IPS-18a (cell line): ENCODE measurements around the gene CDH23.

Experiments used
- H3K27ac ChIP-seq: one replicate; pipeline ENCODE4 v1.5.1; 2013; ENCODE audit warnings: low read length
- H3K27me3 ChIP-seq: one replicate; pipeline ENCODE4 v1.6.1; 2013; ENCODE audit warnings: mild to moderate bottlenecking, low read length; ENCODE audit not compliant: control insufficient read depth, insufficient read depth
- H3K36me3 ChIP-seq: one replicate; pipeline ENCODE4 v1.6.1; 2013; ENCODE audit warnings: low read depth, low read length; ENCODE audit not compliant: control insufficient read depth
- H3K4me1 ChIP-seq: one replicate; pipeline ENCODE4 v1.6.1; 2013; ENCODE audit warnings: low read depth, low read length; ENCODE audit not compliant: control insufficient read depth
- H3K4me3 ChIP-seq: one replicate; pipeline ENCODE4 v1.5.1; 2013; ENCODE audit warnings: low read length
- H3K9ac ChIP-seq: one replicate; pipeline ENCODE4 v1.6.1; 2013; ENCODE audit warnings: mild to moderate bottlenecking, low read length, moderate library complexity
- H3K9me3 ChIP-seq: one replicate; pipeline ENCODE4 v1.6.1; 2013; ENCODE audit warnings: low read depth, low read length; ENCODE audit not compliant: control insufficient read depth

Gene CDH23

GRCh38 chr10:71579668-71580067 lies 182.9 kb downstream of the CDH23 start:
- Histone ChIP-seq H3K9ac (no peak overlapping the region), H3K27me3 (no peaks in the 10 kb centered on the region), H3K4me1 (peaks cover 20% of the 10 kb centered on the region), H3K9me3 (no peaks in the 10 kb centered on the region), H3K36me3 (no peaks in the 10 kb centered on the region), H3K27ac (no peak overlapping the region), H3K4me3 (no peak overlapping the region)

GRCh38 chr10:71580415-71580814 lies 183.7 kb downstream of the CDH23 start:
- Histone ChIP-seq H3K4me1 (peaks cover 17% of the 10 kb centered on the region), H3K27ac (no peak overlapping the region), H3K4me3 (no peak overlapping the region), H3K36me3 (no peaks in the 10 kb centered on the region), H3K9ac (no peak overlapping the region), H3K27me3 (no peaks in the 10 kb centered on the region), H3K9me3 (no peaks in the 10 kb centered on the region)

- H3K4me1 ChIP-seq: peaks cover 19% of the 10 kb centered on the region
Measured at GRCh38 chr10:71580926-71581325, 184.2 kb downstream of the CDH23 start.

GRCh38 chr10:71581376-71581775 lies 184.7 kb downstream of the CDH23 start:
- Histone ChIP-seq H3K4me3 (no peak overlapping the region), H3K4me1 (peaks cover 14% of the 10 kb centered on the region), H3K27me3 (no peaks in the 10 kb centered on the region), H3K9ac (no peak overlapping the region), H3K9me3 (no peaks in the 10 kb centered on the region), H3K27ac (no peak overlapping the region), H3K36me3 (no peaks in the 10 kb centered on the region)

More at GRCh38 chr10:71580926-71581325, 184.2 kb downstream of the CDH23 start:
- Histone ChIP-seq H3K9ac (no peak overlapping the region), H3K27ac (no peak overlapping the region), H3K4me3 (no peak overlapping the region), H3K36me3 (no peaks in the 10 kb centered on the region), H3K27me3 (no peaks in the 10 kb centered on the region), H3K9me3 (no peaks in the 10 kb centered on the region)

GRCh38 chr10:71582019-71582418 lies 185.3 kb downstream of the CDH23 start:
- Histone ChIP-seq H3K4me1 (peaks cover 8% of the 10 kb centered on the region), H3K27me3 (no peaks in the 10 kb centered on the region), H3K9ac (no peak overlapping the region), H3K27ac (no peak overlapping the region), H3K9me3 (no peaks in the 10 kb centered on the region), H3K36me3 (no peaks in the 10 kb centered on the region), H3K4me3 (no peak overlapping the region)

GRCh38 chr10:71582506-71583475 lies 186.1 kb downstream of the CDH23 start:
- no peaks in the 10 kb centered on the region for H3K36me3 ChIP-seq
- H3K27ac ChIP-seq: no peak overlapping the region
- peaks cover 8% of the 10 kb centered on the region for H3K4me1 ChIP-seq
- no peaks in the 10 kb centered on the region for H3K9me3 ChIP-seq
- no peaks in the 10 kb centered on the region for H3K27me3 ChIP-seq
- no peak overlapping the region for H3K4me3 ChIP-seq
- no peak overlapping the region for H3K9ac ChIP-seq

GRCh38 chr10:71584461-71584860 lies 187.7 kb downstream of the CDH23 start:
- Histone ChIP-seq H3K27me3 (no peaks in the 10 kb centered on the region), H3K4me3 (no peak overlapping the region), H3K27ac (no peak overlapping the region), H3K4me1 (peaks cover 8% of the 10 kb centered on the region), H3K9me3 (no peaks in the 10 kb centered on the region), H3K36me3 (no peaks in the 10 kb centered on the region), H3K9ac (no peak overlapping the region)

GRCh38 chr10:71584902-71585563 lies 188.3 kb downstream of the CDH23 start:
- Histone ChIP-seq H3K4me3 (no peak overlapping the region), H3K4me1 (peaks cover 8% of the 10 kb centered on the region), H3K27ac (no peak overlapping the region), H3K9ac (no peak overlapping the region), H3K36me3 (no peaks in the 10 kb centered on the region), H3K27me3 (no peaks in the 10 kb centered on the region), H3K9me3 (no peaks in the 10 kb centered on the region)

GRCh38 chr10:71585564-71586290 lies 189.0 kb downstream of the CDH23 start:
- Histone ChIP-seq H3K27ac (no peak overlapping the region), H3K4me3 (no peak overlapping the region), H3K36me3 (no peaks in the 10 kb centered on the region), H3K4me1 (peaks cover 10% of the 10 kb centered on the region), H3K9me3 (no peaks in the 10 kb centered on the region), H3K9ac (no peak overlapping the region), H3K27me3 (no peaks in the 10 kb centered on the region)

- Histone ChIP-seq H3K36me3 (no peaks in the 10 kb centered on the region), H3K4me1 (peaks cover 13% of the 10 kb centered on the region), H3K4me3 (no peak overlapping the region), H3K27me3 (no peaks in the 10 kb centered on the region), H3K27ac (no peak overlapping the region), H3K9ac (no peak overlapping the region), H3K9me3 (no peaks in the 10 kb centered on the region)
Measured at GRCh38 chr10:71587941-71588573, 191.3 kb downstream of the CDH23 start.

- H3K27me3 ChIP-seq: no peaks in the 10 kb centered on the region
- H3K4me3 ChIP-seq: no peak overlapping the region
- no peak overlapping the region for H3K9ac ChIP-seq
- H3K9me3 ChIP-seq: no peaks in the 10 kb centered on the region
- peaks cover 13% of the 10 kb centered on the region for H3K4me1 ChIP-seq
- H3K27ac ChIP-seq: no peak overlapping the region
- no peaks in the 10 kb centered on the region for H3K36me3 ChIP-seq
Measured at GRCh38 chr10:71588685-71589084, 192.0 kb downstream of the CDH23 start.
